GM21390 (cell line): ENCODE measurements around the gene ADD2.
"Not testable (repeated sequence)": the region's sequence is repeated elsewhere in the genome, so short reads cannot be mapped to it uniquely, and the experiment has no call there.

Experiments used
- ATAC-seq: cut with Tn5 transposase; IDR thresholded peaks from one replicate; pipeline ENCODE4 v1.9.1; 2021; ENCODE audit not compliant: unreplicated experiment

ADD2 gene

DNA sequence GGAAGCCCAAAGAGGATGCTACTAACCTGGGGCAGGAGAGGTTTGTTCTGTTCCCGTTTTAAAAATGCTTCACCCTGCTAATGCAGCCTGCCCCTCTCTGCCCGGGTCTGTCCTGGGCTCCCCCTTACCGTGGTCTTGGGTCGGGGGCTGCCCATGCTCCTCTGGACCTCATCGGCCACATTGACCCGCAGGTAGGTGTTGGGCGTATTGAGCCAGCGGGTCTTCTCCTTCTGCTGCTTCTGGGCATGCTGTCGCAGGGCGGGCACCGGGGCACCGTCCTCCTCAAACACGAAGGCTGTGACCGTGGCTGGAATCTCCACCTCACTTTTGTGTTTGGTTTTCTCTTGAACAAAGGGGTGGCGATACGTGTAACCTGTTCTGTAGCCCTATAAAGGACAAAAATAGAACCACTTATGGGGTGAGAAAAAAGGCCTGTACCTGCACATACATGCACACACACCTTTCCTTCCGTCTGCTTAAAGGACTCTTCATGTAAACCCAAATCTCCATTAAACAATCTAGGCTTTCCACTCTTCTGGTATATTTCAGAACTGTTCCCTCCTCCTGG is 89.3 kb downstream of the ADD2 start:
- no peak for ATAC-seq

DNA sequence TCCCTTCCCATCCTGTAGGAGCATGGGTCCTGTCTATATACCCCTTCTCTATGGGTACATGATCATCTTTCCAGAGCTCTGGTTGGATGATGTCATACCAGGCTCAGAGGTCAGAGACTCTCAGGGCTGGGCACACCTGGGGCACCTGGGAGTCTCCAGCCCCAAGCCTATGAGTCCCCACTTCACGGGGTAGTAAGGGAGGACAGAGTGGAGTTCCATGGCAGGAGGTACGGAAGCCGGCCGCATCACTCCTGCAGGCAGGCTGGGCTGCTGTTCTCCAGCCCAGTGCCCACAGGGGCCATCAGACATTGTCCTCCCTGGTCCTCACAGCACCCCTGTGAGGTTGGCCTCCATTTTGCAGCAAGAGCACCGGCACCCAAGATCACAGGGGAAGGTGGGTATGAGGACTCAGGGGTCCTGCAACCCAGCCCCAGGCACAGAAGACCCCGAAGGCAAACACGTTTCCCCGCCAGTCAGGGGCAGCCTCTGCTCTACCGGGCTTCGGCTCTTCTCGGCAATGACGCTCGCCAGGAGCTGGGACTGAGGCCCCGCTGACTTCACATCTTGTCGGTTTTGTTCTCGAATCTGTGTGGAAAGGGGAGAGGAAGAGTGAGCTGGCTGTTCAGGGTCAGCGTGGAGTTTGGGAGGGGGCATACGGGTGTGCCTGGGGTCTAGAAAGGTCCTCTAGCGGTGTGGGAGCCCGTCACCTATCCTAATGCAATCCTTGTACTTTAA is 91.5 kb downstream of the ADD2 start:
- no peak for ATAC-seq

DNA sequence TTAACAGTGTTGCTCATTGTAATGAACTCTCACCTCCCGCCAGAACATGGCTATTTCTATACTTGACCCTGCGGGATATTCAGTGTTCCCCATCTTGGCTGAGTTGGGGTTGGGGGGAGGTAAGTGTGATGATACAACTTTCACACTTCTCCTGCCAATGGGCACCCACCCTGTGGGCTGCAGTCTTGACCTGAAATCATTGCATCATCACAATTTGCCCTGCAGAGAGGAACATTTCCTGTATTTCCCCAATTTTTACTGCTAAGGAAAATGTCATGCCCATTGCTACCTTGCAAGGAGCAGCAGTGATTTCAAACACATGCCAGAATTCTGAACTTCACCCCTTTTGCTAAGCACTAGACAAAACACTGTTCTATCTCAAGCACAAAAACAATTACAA is 92.1 kb downstream of the ADD2 start:
- ATAC-seq, result no peak

DNA sequence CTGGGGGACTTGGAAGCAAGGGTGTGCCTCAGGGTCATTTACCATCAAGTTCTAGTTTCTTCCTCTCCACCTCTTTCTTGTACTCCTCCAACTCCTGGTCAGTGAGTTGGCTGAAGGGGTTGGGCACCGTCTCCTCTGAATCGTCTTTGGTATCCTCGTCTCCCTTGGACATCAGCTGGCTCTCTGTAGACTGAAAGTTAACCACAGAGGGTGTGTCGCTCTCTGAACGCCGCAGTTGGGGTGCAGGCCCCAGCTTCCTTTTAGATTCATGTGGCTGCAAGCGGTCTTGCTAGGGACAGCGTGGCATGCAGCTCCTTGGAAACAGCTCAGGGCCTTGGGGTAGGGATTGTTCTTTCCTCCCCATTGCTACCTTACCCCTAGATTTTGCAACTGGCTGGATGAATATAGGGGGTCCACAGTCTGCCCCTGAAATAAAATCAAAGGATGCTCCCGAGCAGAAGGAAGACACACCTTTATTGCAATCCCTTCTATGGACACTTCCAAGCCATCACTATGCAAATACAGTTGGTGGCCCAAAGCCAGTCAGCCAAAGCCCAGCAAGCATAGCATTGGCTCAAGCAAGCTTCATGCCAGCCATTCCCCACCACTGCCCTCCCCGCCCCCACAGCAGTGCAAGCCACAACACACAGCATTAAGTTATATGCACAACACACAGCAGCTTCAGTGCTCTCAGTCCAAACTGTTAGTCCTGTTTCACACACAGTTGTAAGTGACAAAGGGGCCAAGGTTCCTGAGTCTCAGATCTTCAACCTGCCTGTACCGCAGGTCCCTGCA is 93.2 kb downstream of the ADD2 start:
- no peak for ATAC-seq

DNA sequence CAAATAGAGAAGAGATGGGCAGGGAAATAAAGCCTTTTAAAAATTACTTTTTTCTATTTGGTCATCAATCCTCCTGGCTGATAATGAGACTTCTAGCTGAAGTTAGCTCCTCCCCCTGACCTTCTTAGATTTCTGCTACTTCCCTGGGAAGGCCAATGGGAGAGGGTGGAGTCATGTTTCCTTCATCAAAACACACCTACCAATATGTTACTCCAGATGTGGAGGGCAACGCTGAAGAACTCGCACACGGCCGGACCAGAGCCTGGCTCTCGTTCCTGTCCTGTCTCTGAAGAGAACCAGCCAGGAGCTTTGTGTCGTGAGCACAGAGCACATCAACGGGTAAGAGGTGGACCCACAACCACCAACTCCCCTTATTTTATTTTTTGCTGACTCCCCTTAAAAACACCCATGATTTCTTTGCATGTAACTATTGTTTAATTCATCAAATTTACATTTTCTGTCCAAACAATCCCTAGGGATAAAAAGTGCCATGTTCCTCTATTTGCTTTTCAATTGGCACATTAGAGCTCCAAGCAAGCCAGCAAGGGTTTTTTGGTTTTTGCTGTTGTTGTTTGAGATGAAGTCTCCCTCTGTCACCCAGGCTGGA is 94.9 kb downstream of the ADD2 start:
- no peak for ATAC-seq

DNA sequence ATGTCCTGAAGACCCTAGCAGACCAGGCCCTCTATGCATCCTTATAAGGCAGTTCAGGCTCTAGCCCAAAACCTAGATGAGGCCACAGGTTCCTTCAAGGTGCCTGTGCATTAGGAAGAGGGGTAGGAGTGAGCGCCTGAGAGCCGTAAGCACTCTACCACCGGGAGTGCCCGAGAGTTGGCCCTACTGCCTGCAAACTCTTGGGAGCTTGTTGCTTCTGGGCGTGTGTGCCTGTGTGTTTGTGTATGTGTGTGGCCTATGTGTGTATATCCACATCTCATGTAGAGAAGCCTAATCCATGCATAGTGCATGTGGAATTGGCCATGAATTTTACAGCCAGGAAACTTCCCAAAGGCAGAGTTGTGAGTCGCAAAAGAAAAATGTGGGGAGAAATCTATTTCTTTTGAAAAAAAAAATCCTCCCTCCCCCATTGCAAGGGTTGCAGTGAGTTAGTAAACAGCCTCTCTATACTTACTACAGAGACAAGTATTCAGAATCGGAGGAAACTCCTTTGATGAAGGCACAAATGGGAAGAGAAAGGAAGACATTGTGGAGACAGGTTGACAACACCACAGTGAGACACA is 96.8 kb downstream of the ADD2 start:
- ATAC-seq, result no peak

DNA sequence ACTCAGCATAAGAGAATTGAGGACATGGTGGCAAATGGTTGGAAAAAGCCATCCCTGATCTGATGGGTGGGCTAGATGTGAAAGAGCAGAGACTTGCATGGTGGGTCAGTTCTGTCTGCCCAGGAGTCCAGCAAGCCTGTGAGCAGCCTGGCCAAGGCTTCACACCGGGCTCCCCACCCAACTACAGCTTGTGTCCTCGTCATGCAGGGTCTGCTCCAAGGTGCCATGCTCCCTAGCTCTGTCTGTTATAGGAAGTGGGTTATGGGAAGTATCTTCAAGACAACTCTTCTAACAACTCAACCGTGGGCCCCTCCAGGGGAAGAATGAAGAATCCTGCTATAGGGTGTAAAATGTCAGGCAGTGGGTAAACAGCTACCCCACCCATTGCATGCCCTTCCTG is 97.4 kb downstream of the ADD2 start:
- ATAC-seq, result no peak

DNA sequence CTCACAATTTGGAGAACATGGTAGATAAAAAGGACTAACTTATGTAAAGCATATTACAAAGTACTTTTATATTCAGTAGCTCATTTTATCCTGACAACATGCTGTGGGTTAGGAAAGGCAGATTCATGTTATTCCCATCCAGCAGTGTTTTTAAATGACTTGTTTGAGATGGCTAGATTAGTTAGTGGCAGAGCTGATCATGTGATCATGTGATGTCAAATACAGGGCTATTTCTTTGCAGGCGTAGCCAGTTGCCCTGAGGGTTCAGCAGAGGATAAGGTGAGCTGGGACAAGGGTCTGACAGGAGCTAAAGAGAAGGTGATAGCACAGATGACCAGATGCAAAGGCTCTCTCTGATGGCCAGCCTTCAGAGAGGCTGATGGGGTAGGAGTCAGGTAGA is 97.8 kb downstream of the ADD2 start:
- ATAC-seq, result no peak

DNA sequence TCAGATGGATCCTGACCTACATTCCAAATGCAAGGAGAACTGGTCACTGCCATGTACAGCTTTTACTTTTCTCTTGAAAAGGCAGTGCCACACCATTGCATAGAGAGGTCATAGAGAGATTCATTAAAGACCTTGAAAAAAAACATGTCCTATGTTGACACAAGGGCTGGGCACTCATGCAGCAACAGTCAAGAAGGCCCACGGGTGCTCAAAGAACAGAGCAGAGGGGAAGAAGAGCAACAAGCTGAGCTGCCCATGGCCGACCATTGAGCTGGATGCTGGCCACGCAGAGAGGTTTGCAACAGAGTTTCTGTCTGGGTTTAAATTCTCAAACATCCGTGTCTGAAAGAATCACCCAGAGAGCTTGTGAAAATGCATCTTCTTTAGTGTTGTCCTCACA is 99.1 kb downstream of the ADD2 start:
- ATAC-seq, result no peak

DNA sequence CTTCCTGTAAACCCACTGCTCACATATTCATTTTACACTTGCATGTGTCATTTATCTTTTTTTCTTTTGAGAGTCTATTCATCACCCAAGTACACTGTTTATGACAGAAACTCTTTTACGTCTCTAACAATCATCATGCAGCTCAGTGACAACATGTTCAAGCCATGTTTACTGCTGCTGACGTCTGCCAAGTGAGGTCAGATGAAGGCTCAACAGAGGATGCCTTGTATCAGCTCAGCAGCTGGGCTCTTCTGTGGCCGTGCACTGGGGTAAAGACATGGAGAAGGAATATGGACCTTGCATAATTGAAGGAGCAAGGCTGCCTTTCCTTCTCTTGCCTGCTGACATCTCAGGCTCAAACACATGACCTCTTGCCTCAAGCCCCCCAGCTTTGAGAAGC is 99.6 kb downstream of the ADD2 start:
- no peak for ATAC-seq

DNA sequence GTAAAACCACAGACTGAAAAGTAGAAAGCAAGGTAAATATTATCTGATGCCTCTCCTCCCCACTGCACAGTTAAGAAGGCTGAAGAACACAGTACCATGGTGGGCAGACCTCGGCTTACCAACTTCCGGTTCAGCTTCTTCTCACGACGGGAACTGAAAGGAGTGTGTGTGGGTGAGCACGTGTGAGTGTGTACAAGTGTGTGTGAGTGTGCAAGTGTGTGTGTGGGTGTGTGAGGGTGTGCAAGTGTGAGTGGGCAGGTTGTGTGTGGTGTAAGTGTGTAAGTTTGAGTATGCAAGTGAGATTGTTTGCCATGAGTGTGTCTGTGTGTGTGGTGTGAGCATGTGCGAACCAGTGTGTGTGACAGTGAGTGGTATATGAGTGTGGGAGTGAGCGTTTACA is 103.5 kb downstream of the ADD2 start:
- ATAC-seq, result no peak

DNA sequence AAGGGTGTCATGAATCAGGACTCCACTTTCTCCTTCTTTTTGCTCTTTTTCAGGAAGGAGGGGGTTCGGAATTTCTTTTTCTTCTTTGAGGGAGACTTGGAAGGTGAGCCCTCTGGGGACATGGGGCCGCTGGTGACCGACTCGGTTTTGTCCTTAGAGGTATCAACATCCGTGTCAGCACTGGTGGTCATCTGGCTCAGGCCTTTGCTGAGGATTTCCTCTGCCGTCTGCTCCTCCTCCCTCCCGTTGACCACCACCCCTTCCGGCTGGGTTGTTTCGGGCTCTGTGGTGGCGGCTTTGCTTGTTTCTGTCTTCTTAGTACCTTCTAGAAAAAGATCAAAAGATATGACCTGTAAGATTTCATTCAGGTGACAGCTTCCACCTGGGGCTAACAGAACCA is 104.6 kb downstream of the ADD2 start:
- no peak for ATAC-seq

DNA sequence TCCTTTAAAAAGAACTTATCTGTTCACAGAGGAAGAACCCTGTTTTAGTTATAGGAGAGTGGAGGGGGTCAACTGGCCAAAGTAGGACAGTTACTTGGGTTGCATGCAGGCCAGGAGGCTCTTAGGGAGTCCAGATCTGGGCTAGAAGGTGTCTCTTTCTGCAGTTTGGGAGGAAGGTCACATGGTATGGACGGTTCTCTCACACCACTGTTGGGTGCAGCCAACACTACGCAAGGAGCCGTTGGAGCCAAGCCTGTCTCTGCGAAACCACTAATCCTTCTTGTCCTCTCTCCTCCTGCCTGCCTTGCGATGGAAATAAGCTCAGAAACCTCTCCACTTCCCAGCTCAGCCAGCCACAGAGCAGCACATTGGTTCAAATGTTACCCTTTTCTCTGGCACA is 108.4 kb downstream of the ADD2 start:
- ATAC-seq, result no peak

DNA sequence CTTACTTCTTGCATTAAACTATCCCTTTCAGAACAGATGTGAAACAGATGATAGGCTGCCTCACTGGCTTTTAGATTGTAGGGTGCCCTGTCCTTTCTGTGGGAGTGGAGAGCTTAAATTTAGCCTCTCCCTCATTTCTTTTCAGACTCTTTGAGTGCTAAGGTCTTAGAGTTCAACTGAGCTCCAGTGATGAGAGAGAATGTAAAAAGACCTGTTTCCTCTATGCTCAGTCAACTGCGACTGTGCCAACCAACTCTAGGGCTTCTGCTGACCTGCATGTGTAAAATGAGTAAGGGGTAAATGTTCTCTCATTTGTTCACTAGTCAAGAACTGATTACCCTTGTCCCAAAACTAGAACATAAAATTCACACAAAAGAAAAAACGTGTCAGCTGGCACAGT is 109.5 kb downstream of the ADD2 start:
- no peak for ATAC-seq

DNA sequence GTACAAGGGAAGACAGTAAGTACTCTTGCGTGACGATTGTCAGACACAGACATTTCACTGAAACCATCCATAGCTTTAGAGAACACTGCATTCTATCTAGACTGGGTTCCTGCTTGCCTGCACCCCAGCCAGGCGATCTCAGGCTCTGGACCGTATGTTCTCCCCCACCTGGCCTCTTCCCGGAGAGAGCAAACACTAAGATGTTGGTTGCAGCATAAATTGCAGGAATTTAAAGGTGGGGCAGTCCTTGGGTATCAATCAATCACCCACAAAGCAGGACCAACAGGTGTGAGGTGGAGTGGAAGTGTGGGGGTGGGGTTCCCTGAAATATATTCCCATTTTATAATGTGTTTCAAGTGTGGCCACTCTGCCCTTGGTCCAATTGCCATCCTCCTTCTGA is 110.8 kb downstream of the ADD2 start:
- no peak for ATAC-seq

DNA sequence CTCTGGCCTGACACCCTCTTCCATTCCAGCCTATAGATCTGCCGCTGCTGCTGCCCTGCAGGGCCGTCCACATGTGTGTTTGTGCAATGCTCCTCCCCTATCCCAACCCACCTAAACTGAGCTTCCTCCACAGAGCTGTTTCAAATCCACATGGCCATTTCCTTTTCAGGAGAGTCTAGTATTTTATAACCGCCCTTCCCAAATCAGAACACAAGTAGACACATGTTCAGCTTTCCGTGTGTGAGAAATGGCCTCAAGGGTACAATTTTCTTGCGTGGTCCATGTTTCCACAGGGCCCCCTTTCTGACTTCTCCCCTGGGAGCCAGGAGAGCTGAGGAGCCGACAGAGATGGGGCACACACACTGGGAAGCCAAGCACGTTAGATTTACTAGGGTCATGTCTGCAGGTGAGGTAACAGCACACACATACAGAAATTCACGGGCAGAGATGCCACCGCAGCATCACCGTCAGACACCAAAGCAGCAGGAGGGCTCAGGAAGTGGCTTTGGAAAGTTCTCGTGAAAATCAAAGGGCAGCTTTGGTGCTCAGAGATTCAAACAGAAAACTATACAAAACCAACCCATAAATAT is 111.5 kb downstream of the ADD2 start:
- ATAC-seq, result no peak

DNA sequence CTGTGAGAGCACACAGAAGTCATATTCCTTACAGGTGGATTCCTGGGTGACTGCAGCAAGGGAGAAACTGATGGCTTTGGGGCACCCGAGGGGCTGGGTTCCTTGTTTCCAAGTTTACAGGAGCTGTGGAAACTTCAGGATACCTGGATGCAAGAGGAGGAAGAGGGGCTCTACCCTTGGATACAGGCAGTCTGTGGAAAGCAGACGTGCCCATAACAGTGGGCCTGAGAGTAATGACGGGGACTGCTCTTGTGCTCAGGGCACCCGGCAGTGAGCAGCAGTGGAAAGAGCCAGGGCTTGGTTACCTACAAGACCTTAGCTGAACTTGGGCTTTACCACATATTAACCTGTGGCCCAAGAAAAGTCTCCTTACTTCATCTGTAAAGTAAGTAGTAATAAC is 112.2 kb downstream of the ADD2 start:
- ATAC-seq, result no peak

DNA sequence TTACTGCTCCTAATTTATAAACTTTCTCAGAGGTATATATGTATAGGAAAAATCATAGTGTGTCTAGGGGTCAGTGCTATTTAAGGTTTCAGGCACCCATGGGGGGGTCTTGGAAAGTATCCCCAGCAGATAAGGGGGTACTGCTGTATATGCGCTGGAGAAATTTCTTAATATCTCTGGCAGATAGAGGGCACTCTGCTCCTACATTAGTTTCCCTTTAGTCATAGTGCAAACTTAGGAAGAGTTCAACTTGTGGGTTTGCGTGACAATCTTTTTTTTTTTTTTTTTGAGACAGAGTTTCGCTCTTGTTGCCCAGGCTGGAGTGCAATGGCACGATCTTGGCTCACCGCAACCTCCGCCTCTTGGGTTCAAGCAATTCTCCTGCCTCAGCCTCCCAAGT is 112.8 kb downstream of the ADD2 start:
- ATAC-seq, result not testable (repeated sequence)

DNA sequence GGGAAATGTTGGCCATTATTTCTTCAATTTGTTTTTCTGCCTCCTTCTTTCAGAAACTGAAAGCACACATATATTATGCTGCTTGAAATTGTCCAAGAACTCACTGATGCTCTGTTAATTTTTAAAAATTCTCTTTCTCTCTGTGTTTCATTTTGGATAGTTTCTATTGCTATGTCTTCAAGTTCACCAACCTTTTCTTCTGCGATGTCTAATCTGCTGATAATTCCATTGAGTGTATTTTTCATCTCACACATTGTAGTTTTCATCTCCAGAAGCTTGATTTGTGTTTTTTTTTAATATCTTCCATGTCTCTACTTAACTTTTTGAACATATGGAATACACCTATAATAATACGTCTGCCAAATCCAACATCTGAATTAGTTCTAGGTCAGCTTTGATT is 116.3 kb downstream of the ADD2 start:
- ATAC-seq, result no peak

DNA sequence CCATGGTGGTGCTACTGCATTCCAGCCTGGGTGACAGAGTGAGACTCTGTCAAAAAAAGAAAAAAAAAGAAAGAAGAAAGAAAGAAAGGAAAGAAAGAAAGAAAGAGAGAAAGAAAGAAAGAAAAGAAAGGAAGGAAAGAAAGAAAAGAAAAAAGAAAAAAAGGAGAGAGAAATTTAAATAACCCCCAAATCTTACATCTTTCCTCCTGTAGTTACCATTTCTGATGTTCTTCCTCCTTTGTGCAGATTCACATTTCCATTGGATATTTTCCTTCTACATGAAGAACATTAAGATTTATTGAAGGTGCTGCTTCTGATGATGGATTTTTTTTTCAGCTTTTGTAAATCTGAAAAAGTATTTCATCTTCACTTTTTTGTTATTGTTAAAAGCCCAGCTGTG is 117.0 kb downstream of the ADD2 start:
- ATAC-seq, result no peak

DNA sequence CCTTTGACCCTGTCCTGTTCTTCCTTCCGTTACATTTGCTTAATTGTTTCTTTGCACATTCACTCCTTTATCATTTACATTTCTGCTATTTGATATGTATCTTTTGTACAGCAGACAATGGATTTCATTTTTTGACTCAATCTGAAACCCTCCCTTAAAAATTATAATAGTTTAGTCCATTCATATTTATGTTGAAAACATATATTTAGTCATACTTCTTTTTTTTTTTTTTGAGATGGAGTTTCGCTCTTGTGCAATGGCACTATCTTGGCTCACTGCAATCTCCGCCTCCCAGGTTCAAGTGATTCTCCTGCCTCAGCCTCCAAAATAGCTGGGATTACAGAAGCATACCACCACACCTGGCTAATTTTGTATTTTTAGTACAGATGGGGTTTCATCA is 119.0 kb downstream of the ADD2 start:
- no peak for ATAC-seq
